Fibroblast of the aortic adventitia (primary cell): ENCODE measurements around the gene ZFYVE9. TPM values are rescaled to one million over a fixed set of nuclear protein-coding genes. Genes with fewer than 3 reads are reported as not detected.
A peak's percentile ranks its signal among the peaks of the same experiment; 100 is the strongest.

Source experiments
- DNase-seq: peaks from one replicate; pipeline ENCODE4 v3.0.0-alpha.2; 2010; ENCODE audit warnings: low read depth
- H3K4me3 ChIP-seq: 2 replicates; pipeline ENCODE4 v1.5.1; 2011; ENCODE audit warnings: low read depth, mild to moderate bottlenecking, control low read depth, low read length, moderate library complexity
- total RNA-seq: library from RNA; depleted of rRNA; stranded (reverse); fragments of >200 nt; gene quantifications from 2 replicates; pipeline ENCODE4 v1.2.3, GENCODE V29; 2012; ENCODE audit warnings: low replicate concordance
- TF ChIP-seq, protein P1 (sequence below): IDR thresholded peaks from 2 replicates; pipeline ENCODE4 v1.5.1; 2011; ENCODE audit warnings: mild to moderate bottlenecking, low read length, control low read depth, inconsistent platforms; ENCODE audit not compliant: insufficient read depth

Gene ZFYVE9
- total RNA-seq, 1 donor: 28.8 TPM

DNA sequence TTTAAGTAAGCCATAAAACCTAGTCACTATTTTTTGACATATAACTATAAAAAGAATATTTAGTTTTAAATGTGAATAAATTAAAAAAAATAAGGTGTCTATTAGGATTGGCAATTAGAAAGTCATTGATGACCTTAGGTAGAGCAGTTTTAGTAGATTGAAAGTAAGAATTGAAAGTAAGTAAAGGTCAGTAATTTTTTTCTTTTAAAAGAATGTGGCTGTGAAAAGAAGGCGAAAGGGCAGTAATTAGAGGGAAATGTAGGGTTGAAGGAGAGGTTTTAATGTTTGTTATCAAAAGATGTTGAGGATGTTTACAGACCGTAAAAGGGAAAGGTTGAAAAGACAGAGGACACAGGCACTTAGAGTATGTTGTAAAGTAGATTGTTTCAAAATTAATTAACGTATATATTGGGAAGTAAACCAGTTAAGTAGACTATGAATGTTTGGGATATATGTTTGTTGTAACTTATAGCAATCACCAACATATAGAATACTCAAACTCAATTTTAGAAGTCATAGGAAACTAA is 41.0 kb downstream of the ZFYVE9 start:
- TF ChIP-seq, protein P1, sequence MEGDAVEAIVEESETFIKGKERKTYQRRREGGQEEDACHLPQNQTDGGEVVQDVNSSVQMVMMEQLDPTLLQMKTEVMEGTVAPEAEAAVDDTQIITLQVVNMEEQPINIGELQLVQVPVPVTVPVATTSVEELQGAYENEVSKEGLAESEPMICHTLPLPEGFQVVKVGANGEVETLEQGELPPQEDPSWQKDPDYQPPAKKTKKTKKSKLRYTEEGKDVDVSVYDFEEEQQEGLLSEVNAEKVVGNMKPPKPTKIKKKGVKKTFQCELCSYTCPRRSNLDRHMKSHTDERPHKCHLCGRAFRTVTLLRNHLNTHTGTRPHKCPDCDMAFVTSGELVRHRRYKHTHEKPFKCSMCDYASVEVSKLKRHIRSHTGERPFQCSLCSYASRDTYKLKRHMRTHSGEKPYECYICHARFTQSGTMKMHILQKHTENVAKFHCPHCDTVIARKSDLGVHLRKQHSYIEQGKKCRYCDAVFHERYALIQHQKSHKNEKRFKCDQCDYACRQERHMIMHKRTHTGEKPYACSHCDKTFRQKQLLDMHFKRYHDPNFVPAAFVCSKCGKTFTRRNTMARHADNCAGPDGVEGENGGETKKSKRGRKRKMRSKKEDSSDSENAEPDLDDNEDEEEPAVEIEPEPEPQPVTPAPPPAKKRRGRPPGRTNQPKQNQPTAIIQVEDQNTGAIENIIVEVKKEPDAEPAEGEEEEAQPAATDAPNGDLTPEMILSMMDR: no peak
- no peak for DNase-seq
- H3K4me3 ChIP-seq: no peak overlapping the region

DNA sequence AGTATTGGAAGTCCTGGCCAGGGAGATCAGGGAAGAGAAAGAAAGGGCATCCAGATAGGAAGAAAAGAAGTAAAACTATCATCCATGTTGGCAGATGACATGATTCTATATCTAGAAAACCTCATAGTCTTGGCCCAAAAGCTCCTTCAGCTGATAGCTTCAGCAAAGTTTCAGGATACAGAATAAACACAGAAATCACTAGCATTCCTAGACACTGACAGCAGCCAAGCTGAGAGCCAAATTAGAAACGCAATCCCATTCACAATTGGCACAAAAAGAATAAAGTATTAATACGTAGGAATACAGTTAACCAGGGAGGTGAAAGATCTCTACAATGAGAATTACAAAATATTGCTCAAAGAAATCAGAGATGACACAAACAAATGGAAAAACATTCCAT is 44.6 kb downstream of the ZFYVE9 start:
- peak; percentile 77 for DNase-seq
- H3K4me3 ChIP-seq: no peak overlapping the region
- TF ChIP-seq, protein P1: no peak

DNA sequence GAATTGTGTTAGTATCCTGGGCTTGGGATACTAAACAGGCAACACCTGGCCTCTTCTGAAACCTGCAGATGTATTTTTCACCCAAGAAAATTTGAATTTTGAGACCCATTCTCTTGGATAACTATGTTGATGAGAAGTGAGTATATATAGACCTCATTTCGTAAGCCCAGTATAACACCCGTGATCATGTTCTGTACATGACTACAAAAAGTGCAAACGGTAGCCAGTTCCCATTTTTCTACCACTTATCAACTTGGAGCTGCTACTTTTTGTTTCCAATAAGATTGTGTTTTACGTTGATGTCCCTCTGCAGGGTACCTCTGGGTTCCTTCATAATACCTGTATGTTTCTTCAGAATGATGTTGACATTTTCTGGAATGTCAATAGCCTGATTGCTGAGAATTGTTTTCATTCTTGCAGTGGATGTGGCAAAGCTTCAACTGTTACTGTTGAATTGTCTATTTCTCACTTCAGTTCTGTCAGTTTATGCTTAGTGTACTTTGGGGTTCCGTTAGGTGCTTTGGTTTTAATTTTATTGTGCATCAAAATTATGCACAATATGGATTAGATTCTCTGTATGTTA is 48.1 kb downstream of the ZFYVE9 start:
- DNase-seq: no peak

DNA sequence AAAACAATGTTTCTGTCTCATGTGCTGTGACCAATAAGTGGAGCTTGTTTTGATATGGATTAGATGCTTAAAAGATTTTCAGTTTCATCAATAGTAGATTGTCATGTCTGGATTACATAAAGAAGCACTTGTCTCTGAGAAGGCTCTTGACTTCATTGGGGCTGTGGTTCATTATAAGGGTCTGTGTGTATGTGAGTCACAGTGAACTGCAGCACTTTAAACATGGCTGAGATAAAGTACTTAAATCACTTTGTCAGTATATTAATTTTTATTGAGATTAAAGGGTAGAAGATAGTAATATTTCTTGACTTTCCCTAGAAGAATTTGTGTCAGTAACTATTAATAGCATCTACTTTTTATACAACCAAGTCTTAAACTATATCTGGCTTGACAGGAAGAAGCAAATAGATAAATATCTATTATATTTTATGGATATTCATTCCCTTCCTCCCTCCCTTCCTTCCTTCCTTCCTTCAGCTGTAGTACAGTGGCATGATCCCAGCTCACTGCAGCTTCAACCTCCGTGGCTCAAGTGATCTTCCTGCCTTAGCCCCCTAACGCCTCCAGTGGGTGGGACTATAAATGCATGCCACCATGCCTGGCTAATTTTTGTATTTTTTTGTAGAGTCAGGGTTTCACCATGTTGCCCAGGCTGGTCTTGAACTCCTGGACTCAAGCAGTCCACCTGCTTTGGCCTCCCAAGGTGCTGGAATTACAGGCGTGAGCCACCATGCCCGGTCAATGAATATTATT is 48.8 kb downstream of the ZFYVE9 start:
- H3K4me3 ChIP-seq: no peak overlapping the region
- TF ChIP-seq, protein P1: no peak
- DNase-seq: no peak

More for the DNA sequence above, 48.1 kb downstream of the ZFYVE9 start:
- TF ChIP-seq, protein P1: no peak
- H3K4me3 ChIP-seq: no peak overlapping the region

DNA sequence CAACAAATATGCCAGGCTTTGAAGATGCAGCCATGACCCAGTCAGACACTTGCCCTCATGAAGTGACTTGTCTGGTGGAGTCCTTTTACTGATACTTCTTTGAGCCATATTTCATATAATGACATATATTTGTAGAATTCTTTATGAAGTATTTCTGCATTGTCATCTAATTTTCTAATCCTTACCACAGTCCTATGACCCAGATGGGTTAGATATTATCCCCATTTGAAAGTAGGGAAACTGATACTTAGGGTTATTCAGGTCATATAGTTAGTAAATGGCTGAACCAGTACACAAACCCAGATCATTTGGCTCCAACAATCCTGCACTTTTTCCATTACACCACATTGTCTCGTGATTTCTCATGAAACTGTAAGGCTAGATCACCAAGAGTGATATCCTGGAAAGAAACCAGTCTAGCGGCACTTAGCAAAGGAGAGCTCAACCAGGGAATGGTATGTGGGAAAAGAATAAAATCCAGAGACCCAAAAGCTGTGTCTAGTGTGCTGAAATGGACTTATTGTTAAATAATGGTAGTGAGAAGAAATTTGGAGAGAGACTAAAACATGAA is 49.6 kb downstream of the ZFYVE9 start:
- TF ChIP-seq, protein P1: no peak
- H3K4me3 ChIP-seq: no peak overlapping the region
- peak; percentile 27 for DNase-seq

DNA sequence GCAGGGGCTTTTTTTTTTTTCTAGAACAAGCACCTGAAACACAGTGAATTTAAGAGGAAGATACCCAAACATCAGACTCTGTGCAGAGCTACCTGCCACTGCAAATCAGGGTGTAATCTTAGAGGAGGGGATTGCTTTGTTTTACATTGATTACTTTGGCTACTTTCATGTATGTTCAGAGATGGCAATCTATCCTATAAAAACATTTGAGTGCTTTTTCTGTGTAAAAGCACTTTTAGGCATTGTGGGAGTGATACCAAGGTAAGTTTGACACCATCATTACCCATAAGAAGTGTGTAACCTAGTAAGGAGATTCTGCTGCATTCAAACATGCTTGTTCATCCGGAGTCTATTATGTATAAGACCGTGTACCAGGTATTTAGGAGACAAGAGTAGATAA is 50.1 kb downstream of the ZFYVE9 start:
- TF ChIP-seq, protein P1: no peak
- no peak overlapping the region for H3K4me3 ChIP-seq
- DNase-seq: no peak
